ENCODE data around the gene KLHL26.
A peak's percentile ranks its signal among the peaks of the same experiment; 100 is the strongest.

The KLHL26 gene

DNA sequence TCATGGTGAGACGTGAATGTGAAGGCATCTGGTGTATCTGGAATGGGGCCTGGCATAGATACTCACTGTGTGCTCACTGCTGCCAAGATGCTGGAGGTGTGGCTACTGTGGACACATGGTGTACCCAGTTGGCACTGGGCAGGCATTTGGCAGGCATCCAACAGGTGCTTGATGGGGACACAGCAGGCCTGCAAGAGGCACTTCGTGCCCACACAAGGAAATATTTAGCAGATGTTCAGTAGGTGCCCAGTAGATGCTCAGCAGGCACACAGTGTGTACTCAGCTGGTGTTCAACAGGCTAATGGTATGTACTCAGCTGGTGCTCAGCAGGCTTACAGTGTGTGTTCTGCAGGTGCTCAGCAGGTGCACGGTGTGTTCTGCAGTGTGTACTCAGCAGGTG lies 60.9 kb downstream of the KLHL26 start:
- no peak for DNase-seq

- no peak for DNase-seq
Observed at GRCh38 chr19:18698321-18699167, 61.7 kb downstream of the KLHL26 start.

GRCh38 chr19:18699403-18700054 lies 62.7 kb downstream of the KLHL26 start:
- no peak for DNase-seq

DNA sequence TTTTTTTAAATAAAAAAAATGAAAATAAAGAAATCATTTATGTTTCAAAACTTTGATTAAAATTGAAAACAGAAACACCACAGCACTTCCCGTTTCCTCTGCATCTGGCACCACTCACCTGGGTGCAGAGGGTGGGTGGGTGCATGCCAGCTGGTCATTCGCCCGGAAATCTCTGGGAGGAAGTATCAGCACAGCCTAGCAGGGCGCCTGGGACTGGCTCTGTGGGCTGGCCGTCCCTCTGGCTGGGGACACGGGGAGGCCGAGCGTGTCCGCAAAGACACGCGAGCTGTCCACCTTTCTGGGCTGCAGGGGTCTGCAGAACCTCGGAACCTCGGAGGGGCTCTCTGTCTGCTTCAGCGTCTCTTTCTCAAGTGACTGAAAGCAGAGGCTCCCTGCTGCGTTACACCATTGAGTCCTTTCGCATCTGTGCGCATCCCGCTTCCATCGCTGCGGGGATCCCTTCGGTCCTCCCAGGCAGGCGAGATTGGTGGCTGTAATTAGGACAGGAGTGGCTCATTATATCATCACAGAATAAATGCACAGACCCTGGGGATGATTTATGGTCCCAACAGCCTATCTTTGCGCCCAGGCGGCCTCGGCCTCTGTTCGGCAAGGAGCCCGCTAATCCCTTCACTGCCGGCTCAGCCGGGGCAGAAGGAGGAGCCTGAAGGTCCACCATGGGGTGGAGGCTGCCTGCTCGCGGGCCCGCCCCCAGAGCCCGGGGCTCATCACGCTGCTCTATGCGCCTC lies 63.8 kb downstream of the KLHL26 start:
- DNase-seq = peak; percentile 57

DNA sequence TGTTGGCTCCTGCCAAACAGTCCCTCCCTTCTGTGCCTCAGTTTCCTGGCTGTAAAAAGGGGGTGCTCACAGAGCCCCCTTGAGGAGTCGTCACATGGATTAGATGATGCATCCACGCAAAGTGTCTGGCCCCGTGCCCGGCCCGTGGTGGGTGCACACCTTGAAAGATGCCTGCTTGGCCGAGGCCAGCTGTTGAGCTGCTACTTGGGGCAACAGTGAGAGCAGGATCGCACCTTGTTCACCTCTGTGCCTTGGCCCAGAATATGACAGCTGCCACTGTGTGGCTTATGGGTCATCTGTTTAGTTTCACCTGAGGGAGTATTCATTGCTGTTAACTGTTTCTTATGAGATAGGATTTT lies 64.4 kb downstream of the KLHL26 start:
- no peak for DNase-seq

GRCh38 chr19:18704054-18704453 lies 67.2 kb downstream of the KLHL26 start:
- DNase-seq = no peak

GRCh38 chr19:18704971-18705370 lies 68.1 kb downstream of the KLHL26 start:
- DNase-seq = no peak

DNA sequence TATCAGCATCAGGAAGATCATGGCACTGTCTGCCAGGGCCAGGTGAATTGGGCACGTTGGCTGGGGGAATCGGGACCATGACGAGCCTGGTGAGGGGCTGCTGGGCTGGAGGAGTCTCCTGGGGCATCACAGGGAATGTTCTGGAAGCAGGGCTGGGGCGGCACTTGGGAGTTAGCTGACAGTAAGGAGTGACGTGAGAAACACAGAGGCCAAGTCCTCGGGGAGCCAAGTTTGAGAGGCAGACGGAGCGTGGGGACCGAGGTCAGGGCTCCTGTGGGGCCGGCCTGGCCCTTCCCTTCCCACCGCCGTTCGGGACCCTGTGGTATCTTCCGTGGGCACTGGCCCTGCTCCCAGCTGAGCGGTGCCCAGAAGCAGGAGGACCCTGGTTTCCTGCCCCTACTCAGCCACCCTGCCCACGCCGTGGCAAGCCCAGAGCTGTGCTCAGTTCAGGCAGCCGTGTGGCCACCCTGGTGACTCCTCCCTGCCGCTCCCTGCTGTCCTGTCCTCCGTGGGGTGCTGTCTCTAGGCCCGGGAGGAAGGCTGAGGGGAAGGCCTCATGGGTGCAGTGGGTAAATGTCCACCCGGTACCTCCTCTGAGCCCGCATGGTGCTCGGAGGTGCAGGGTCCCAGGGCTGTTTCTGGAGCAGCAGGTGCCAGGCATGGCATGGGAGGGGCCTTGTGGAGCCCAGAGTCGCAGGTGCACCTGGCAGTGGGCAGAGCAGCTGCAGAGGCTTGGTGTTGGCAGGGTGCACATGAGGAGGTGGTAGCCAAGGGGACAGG lies 71.8 kb downstream of the KLHL26 start:
- DNase-seq = no peak

DNA sequence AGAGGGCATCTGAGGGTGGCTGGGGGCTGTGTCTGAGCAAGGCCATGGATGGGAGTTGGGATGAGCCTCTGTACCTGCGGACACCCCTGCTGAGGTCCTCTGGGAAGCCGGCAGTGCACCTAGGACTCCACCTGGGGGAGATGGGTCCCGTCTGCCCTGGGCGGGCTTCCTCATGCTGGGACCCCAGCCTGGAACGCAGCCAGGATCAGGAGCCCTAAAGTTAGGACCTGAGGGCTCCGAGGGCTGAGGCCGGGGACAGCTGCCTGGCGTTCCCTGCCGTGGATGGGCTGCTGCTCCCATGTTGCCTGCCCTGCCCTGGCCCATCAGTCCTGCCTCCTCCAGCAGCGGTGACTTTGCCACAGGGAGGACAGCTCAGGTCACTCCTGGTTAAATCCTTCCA lies 72.7 kb downstream of the KLHL26 start:
- no peak for DNase-seq

- DNase-seq = no peak
Observed at GRCh38 chr19:18710186-18710585, 73.4 kb downstream of the KLHL26 start.

DNA sequence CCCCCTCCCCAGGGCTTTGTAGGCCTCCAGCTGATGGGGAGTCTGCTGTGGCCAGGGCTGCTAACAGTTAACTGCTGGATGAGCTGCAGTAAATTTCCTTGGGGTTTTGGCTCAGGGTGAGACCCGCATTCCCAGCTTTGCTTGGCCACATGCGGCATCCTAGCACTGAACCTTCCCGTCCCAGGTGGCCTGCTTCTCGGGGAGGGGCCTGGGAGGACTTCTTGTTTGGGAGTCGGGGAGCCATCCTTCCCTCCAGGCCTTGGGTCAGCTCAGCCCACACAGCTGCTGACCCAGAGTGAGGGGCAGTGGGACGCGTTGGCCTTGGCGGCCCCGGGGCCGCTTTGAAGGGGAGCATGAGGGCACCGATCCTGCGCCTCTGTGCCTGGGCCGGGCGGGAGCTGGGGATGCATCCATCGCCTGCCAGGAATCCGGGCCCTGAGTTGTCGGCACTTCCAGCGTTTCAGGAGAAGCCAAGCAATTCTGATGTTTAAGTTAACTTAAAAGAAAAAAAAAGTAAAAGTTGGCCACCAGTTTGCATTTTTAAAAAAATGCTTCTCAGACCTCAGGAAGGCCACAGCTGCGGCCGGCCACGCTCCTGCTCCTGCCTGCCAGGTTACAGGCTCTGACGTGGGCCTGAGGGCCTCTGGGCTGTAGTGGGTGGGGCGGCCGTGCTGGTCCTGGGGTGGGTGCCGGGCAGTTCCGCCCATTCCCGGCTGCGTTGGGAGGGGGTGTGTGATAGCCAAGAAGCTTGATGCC lies 74.3 kb downstream of the KLHL26 start:
- DNase-seq = no peak

DNA sequence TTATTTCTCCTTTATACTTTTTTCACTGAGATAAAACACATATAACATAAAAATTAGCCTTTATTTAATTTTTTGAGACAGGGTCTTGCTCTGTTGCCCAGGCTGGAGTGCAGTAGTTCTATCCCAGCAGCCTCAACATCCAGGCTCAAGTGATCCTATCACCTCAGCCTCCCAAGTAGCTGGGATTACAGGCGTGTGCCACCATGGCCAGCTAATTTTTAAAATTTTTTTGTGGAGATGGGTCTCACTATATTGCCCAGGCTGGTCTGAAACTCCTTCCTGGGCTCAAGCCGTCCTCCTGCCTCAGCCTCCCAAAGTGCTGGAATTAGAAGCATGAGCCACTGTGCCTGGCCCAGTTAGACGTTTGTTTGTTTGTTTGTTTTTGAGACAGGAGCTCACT lies 75.1 kb downstream of the KLHL26 start:
- DNase-seq = no peak

- DNase-seq = no peak
Observed at GRCh38 chr19:18712981-18713380, 76.2 kb downstream of the KLHL26 start.

- DNase-seq = no peak
Observed at GRCh38 chr19:18713550-18714117, 76.8 kb downstream of the KLHL26 start.

- DNase-seq = no peak
Observed at GRCh38 chr19:18715416-18715815, 78.6 kb downstream of the KLHL26 start.

GRCh38 chr19:18716857-18717256 lies 80.0 kb downstream of the KLHL26 start:
- DNase-seq = no peak

DNA sequence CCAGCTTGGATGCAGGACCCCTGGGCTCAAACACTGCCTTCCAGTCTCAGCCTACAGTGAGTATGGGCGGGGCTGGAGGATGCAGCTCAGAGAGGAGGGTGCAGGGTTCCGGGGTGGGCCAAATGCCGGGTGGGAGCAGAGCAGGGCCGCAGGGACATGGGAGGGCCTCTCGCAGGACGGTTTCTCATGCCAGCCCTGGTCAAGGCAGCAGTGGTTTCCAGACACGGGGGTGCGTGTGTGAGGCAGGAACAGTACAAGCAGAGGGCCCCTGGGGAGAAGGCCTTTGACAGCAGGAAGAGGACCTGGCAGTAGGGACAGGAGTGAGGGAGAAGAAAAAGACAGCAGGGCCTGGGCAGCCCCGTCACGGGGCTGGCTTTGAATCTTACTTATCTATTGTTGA lies 80.8 kb downstream of the KLHL26 start:
- DNase-seq = no peak

DNA sequence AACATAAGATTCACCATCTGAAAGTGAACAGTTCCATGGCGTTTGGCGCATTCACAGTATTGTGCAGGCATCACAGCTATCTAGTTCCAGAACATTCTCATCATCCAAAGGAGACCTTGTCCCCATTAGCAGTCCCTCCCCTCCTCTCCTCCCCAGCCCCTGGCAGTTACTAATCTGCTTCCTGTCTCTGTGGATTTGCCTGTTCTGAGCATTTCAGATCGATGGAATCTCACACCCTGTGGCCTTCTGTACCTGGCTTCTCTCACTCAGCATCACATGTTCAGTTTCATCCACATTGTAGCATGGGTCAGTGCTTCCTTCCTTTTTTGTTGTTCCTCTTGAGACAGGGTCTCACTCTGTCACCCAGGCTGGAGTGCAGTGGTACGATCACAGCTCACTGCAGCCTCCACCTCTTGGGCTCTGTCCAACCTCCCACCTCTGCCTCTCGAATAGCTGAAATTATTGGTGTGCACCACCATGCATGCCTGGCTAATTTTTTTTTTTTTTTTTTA lies 81.2 kb downstream of the KLHL26 start:
- no peak for DNase-seq

- DNase-seq = no peak
Observed at GRCh38 chr19:18718846-18719458, 82.1 kb downstream of the KLHL26 start.

GRCh38 chr19:18719541-18719940 lies 82.7 kb downstream of the KLHL26 start:
- no peak for DNase-seq

All from NCI-H748 treated with DMSO at 0.1 percent for 48 hours (cell line).